MM.1S (cell line): ENCODE results near the gene CAMK2G.

Experiments used
- EZH2 ChIP-seq: fragments of 300-600 bp; sonication (generic); optimal IDR thresholded peaks from 2 replicates; pipeline ENCODE3; 2017; ENCODE audit warnings: low read depth, mild to moderate bottlenecking, antibody characterized with exemption, low read length, mixed read lengths
- TF ChIP-seq, protein P1 (sequence below): fragments of 300-600 bp; sonication (generic); IDR thresholded peaks from 2 replicates; pipeline ENCODE4 v1.5.1; 2016; ENCODE audit warnings: antibody characterized with exemption, low read length, mixed read lengths

DNA sequence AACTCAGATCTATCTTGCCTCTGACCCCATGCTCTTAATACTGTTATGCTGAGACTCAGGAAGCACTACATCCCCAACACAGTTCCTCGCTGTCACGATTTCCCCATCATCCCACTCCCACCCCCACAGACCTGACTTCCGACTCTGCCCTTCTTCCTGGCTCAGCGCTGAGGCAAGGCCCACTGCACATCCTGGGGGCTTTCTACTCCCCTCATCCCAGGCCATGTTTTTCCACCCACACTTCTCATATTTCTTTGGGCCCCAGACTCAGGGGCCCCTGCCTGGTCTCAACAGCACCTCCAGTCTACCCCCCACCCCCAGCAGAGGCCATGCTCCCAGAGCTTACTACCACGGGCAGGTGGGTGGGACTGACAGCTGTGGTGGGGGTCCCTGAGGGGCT lies 55.3 kb downstream of the CAMK2G start:
- TF ChIP-seq EZH2, result no peak
- TF ChIP-seq, protein P1, sequence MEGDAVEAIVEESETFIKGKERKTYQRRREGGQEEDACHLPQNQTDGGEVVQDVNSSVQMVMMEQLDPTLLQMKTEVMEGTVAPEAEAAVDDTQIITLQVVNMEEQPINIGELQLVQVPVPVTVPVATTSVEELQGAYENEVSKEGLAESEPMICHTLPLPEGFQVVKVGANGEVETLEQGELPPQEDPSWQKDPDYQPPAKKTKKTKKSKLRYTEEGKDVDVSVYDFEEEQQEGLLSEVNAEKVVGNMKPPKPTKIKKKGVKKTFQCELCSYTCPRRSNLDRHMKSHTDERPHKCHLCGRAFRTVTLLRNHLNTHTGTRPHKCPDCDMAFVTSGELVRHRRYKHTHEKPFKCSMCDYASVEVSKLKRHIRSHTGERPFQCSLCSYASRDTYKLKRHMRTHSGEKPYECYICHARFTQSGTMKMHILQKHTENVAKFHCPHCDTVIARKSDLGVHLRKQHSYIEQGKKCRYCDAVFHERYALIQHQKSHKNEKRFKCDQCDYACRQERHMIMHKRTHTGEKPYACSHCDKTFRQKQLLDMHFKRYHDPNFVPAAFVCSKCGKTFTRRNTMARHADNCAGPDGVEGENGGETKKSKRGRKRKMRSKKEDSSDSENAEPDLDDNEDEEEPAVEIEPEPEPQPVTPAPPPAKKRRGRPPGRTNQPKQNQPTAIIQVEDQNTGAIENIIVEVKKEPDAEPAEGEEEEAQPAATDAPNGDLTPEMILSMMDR, result no peak
